Adrenal gland (tissue), 12 donors: ENCODE measurements around the gene ISL1. TPM values are rescaled to one million over a fixed set of nuclear protein-coding genes. Genes with fewer than 3 reads are reported as not detected.
A peak's percentile ranks its signal among the peaks of the same experiment; 100 is the strongest.

ENCODE experiments used
- DNase-seq, 7 donors: peaks; one replicate each; pipeline ENCODE4 v3.0.0-alpha.2; 2019 to 2020
- H3K27ac ChIP-seq, 5 donors: fragments of 200-600 bp; sonication (generic) in 4 of 5; 1 replicate in 3 of 5; 2 replicates in 2 of 5; pipeline versions ENCODE4 v1.5.1 to v1.8.0; 2016 to 2020; ENCODE audit warnings: mild to moderate bottlenecking in 1 of 5
- H3K27me3 ChIP-seq: fragments of 200-600 bp; 2 replicates; pipeline ENCODE4 v1.8.0; 2021
- H3K36me3 ChIP-seq, 2 donors: fragments of 200-600 bp; replicated peaks in 1 of 2; 1 replicate in 1 of 2; 2 replicates in 1 of 2; pipeline versions ENCODE4 v1.5.1 to v1.8.0; 2018 to 2022
- H3K4me1 ChIP-seq, 2 donors: fragments of 200-600 bp; replicated peaks in 1 of 2; 1 replicate in 1 of 2; 2 replicates in 1 of 2; pipeline versions ENCODE4 v1.5.1 to v1.8.0; 2018 to 2021
- H3K4me3 ChIP-seq, 4 donors: fragments of 200-600 bp; sonication (generic) in 3 of 4; one replicate each; pipeline ENCODE4 v1.5.1; 2016 to 2018
- H3K9me3 ChIP-seq, 3 donors: fragments of 200-600 bp; sonication (generic) in 1 of 3; replicated peaks in 1 of 3; 1 replicate in 2 of 3; 2 replicates in 1 of 3; pipeline versions ENCODE4 v1.5.1 to v1.8.0; 2016 to 2021
- CTCF ChIP-seq, 6 experiments: fragments of 450-650 bp in 4 of 6; fragments of 200-600 bp in 2 of 6; sonication (generic) in 1 of 6; IDR thresholded peaks; 1 replicate in 5 of 6; 2 replicates in 1 of 6; pipeline versions ENCODE4 v1.5.1 to v1.8.0; 2016 to 2021; ENCODE audit warnings: antibody characterized with exemption in 6 of 6, mild to moderate bottlenecking in 2 of 6, moderate library complexity in 1 of 6
- POLR2A ChIP-seq, 2 donors: fragments of 450-650 bp; IDR thresholded peaks; one replicate each; pipeline ENCODE4 v1.6.1; 2017; ENCODE audit warnings: antibody characterized with exemption in 2 of 2, mild to moderate bottlenecking in 2 of 2, moderate library complexity in 1 of 2
- WGBS, 4 donors: extraction: QIAGEN DNeasy Blood & Tissue Kit in 2 of 4; methylation state at CpG; one replicate each; pipeline versions ENCODE4 v1.1.5 to v1.1.7; 2013 to 2017; 5-methylcytosine and 5-hydroxymethylcytosine counted together
- intact Hi-C, 2 donors: fragments of 100-400 bp; cut with DNase I; formaldehyde crosslinking; loops; one replicate each; pipeline versions ENCODE4 v1.14.1 to v1.15.0; 2022 to 2023
- polyA plus RNA-seq, 3 donors: library from polyadenylated mRNA; stranded (reverse); fragments of 200-250 nt in 2 of 3; fragments of 350-450 nt in 1 of 3; fragmentation: Illumina TruSeq in 1 of 3; extraction: RNeasy Lipid Tissue Mini Kit (QIAGEN cat#74804) in 1 of 3; gene quantifications; one replicate each; pipeline ENCODE4 v1.2.3, GENCODE V29; 2013 to 2014
- total RNA-seq, 9 donors: library from RNA; depleted of rRNA in 4 of 9; stranded (reverse); fragments of >200 nt in 4 of 9; fragments of 120-200 nt in 1 of 9; fragmentation: NEBNext Ultra II Directional in 1 of 9; extraction: Animal tissue kit (Norgen Biotek cat#: 25700) in 1 of 9; gene quantifications; one replicate each; pipeline versions ENCODE4 v1.1.0 to v1.2.4, GENCODE V29; 2013 to 2023
- donor health status: healthy with polysubstance abuse.
- donor health status: Bipolar disorder and iron deficiency.
- donor health status: DM: yes; HTN: yes; CAD: no.
- donor health status: DM: no; HTN: no; CAD: no.
- donor health status: DM: no; HTN: no; CAD: no.
- donor health status: DM: yes; HTN: yes; CAD: no.

Gene ISL1
- total and polyA plus RNA-seq, 12 donors, result 0.13 to 10.0 (median 0.69) TPM; not detected in 4

DNA sequence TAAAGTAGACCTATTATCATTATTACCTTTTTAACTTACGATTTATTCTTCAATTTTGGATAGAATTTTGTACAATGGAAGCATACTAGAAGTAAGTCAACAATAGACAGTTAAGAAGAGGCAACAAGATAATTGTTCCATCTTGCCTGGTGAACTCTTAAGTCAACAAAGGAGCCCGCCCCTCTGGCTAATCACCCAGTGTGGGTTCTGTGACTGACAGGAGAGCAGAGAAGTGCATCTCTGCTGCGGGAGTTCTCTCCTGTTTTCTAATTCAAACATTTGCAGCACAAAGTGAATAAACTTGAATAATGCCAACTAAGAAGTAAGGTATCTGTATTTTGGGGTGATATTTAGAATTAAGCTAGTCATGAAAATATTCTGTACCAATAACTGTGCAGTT, 6.7 kb upstream of the ISL1 start:
- Histone ChIP-seq H3K4me1 (peaks cover 0 to 15% of the 10 kb centered on the region in 2 donors), H3K4me3 (no peak overlapping the region), H3K27me3 (peaks cover 42% of the 10 kb centered on the region), H3K27ac (no peak overlapping the region), H3K9me3 (no peaks in the 10 kb centered on the region), H3K36me3 (no peaks in the 10 kb centered on the region)
- no peak for TF ChIP-seq POLR2A (IDR thresholded peaks at IDR 0.05)
- no peak for TF ChIP-seq CTCF (IDR thresholded peaks at IDR 0.05)
- peak in 1 of 7 donors; percentile 51 for DNase-seq
- 22 to 45% (median 25%) methylated on average over 3 of the region's 3 CpGs for WGBS, 4 donors
- intact Hi-C loops, result no loop called here

DNA sequence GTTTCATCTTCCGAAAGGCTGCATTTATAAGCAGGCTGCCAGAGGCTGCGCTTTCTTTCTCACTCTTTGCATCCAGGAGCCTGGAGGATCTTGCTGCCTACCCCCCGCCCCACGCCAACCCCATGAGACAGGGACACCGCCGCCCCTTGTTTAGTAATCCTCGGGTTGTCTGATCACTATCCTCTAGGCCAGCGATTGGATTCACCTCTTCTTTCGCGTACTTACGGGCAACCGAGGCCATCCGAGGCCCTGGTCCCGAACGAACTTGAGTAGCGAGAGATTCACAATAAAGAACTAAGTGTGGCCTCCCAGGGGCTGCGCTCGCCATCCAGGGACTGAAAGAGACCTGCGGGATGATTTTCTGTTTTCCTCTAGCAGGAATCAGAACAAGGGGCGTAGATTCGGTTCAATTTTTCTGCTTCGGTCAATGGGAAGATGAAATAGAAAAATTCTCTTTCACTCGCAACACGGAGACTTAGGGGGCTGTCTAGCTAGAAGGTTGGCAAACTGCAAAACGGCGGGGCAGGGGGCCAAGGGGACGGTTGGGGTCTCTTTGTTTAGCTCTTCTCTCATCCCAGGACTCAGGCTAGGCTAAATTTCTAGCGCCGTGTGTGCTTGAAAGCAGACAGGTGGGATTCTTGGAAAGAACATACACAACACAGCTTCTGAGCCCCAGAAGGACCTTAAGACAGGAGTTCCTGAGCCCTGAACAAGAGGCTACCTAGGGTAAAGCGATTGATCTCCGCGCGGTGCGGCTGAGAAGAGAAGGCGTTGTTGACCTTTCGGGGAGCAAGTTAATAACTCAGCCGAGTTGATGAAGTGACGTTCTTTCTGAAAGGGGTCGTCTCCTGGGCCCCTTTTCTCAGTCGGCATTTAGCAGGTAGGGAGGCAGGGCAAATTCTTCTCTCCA, 5.8 kb upstream of the ISL1 start:
- Histone ChIP-seq H3K36me3 (no peaks in the 10 kb centered on the region), H3K9me3 (no peaks in the 10 kb centered on the region), H3K27me3 (peaks cover 48% of the 10 kb centered on the region), H3K4me1 (peaks cover 3 to 15% of the 10 kb centered on the region in 2 donors), H3K4me3 (no peak overlapping the region), H3K27ac (no peak overlapping the region)
- DNase-seq, result peak in 1 of 7 donors; percentile 50
- 10 to 24% (median 12%) methylated on average over 38 to 40 of the region's 40 CpGs for WGBS, 4 donors
- TF ChIP-seq CTCF (IDR thresholded peaks at IDR 0.05), result no peak
- TF ChIP-seq POLR2A (IDR thresholded peaks at IDR 0.05), result no peak
- intact Hi-C loops, result no loop called here

GRCh38 chr5:51378061-51378409, 5.2 kb upstream of the ISL1 start:
- Histone ChIP-seq H3K4me1 (peaks cover 3 to 15% of the 10 kb centered on the region in 2 donors), H3K9me3 (no peaks in the 10 kb centered on the region), H3K36me3 (no peaks in the 10 kb centered on the region), H3K27me3 (peaks cover 54% of the 10 kb centered on the region), H3K4me3 (no peak overlapping the region), H3K27ac (no peak overlapping the region)
- no peak for DNase-seq
- WGBS, 4 donors, result 8 to 22% (median 9%) methylated on average over 12 of the region's 12 CpGs
- TF ChIP-seq POLR2A (IDR thresholded peaks at IDR 0.05) (no peak), CTCF (IDR thresholded peaks at IDR 0.05) (no peak)
- intact Hi-C loops, result no loop called here

DNA sequence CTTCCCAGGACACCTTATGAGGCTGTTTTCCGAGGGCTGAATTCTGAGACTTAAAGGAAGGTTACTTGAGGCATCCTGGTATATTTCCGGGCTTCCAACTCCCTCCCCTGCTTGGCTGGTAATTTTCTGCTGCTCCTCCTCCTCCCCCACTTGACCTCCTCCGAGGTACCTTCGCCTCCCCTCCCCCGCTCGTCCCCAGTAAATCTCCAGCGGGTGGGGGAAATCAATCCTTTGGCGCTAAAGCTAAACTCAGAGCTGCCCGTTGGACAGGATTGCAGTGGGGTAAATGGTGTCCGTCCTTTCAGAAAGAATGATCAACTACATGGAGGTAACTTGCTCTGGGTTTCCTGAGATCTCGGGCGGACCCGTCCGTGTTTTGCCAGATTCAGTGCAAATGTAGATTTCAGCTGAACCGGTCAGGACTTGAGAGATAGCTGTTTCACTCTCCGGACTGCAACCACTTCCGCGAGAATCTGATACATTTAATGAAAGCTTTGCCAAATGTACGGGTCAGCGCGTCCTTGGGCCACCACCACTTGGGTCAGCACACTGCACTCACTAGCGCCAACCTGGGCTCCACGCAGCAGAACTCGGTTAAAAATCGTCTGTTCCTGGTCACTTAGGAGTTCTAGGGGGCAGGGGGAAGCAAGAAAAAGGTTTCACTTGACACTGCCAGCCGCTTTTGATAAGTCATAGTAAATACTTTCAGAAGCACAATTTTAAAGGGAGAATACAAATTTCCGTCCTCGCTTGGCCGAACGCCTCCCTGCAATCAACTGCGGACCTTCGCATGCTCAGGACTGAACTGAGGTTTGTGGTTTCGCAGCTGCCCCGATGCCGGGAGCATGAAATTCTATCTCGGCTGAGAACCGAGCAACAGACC, 4.6 kb upstream of the ISL1 start:
- intact Hi-C loops, result no loop called here
- H3K4me1 ChIP-seq, result peaks cover 3 to 15% of the 10 kb centered on the region in 2 donors
- H3K9me3 ChIP-seq, result no peaks in the 10 kb centered on the region
- peaks cover 59% of the 10 kb centered on the region for H3K27me3 ChIP-seq
- H3K27ac ChIP-seq, result peak overlapping the region in 1 of 5 donors; percentile 3
- TF ChIP-seq CTCF (IDR thresholded peaks at IDR 0.05) (no peak), POLR2A (IDR thresholded peaks at IDR 0.05) (no peak)
- H3K36me3 ChIP-seq, result no peaks in the 10 kb centered on the region
- DNase-seq, result peak in 2 of 7 donors; percentile 10 to 62
- 3 to 4% (median 4%) methylated on average over 21 to 37 of the region's 37 CpGs for WGBS, 4 donors
- H3K4me3 ChIP-seq, result peak overlapping the region in 1 of 4 donors; percentile 31
